GM18868 (cell line): ENCODE data around the gene NMB.

Experiments used
- ATAC-seq: cut with Tn5 transposase; IDR thresholded peaks from one replicate; pipeline ENCODE4 v1.9.1; 2021; ENCODE audit warnings: mild to moderate bottlenecking, moderate library complexity; ENCODE audit not compliant: unreplicated experiment

Gene NMB

DNA sequence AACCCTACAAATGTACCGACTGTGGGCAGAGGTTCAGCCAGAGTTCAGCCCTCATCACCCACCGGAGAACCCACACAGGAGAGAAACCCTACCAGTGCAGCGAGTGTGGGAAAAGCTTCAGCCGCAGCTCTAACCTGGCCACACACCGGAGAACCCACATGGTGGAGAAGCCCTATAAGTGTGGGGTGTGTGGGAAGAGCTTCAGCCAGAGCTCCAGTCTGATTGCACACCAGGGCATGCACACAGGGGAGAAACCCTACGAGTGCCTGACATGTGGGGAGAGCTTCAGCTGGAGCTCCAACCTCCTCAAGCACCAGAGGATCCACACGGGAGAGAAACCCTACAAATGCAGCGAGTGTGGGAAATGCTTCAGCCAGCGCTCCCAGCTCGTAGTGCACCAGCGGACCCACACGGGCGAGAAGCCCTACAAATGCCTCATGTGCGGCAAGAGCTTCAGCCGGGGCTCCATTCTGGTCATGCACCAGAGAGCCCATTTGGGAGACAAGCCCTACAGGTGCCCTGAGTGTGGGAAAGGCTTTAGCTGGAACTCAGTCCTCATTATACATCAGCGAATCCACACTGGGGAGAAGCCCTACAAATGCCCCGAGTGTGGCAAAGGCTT is 36.5 kb downstream of the NMB start:
- no peak for ATAC-seq

DNA sequence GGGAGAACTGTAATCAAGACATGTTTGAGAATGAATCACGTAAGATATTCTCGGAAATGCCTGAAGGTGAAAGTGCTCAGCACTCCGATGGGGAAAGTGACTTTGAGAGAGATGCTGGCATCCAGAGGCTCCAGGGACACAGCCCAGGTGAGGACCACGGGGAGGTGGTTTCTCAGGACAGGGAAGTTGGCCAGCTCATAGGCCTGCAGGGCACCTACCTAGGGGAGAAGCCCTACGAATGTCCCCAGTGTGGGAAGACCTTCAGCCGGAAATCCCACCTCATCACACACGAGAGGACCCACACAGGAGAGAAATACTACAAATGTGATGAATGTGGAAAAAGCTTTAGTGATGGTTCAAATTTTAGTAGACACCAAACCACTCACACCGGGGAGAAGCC is 37.4 kb downstream of the NMB start:
- ATAC-seq, result no peak

DNA sequence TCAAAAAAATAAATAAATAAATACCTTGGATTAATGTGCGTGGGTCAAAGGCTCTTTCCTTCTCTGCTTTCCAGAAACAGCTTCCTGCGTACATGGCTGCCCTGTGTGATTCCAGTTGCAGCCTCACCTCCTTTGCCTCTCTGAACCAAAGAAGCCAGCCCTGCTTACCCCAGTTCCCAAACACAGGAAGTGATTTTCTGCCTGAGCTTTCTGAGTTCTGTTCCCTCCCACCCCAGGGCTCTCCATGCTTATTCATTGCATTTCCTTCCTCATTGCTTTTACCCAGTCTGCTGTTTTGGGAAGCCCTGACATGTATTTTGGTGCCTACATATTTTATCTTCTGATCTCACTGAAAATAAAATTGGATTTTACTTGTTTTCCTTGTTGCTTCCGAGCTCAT is 41.8 kb downstream of the NMB start:
- ATAC-seq, result no peak

DNA sequence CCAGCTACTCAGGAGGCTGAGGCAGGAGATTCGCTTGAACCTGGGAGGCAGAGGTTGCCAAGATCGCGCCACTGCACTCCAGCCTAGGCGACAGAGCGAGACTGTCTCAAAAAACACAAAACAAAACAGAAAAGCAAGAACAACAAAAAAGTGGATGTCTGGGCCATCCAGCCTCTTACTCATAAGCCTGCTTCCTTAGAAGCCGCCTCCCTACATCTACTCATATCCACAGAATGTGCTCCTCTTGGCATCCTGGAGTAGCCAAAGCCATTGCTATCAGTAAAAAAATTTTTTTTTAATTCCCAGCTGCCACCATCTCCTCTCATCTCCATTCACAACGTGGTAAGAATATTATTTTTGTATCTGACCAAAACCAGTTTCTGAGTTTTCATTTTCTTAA is 46.4 kb downstream of the NMB start:
- no peak for ATAC-seq

DNA sequence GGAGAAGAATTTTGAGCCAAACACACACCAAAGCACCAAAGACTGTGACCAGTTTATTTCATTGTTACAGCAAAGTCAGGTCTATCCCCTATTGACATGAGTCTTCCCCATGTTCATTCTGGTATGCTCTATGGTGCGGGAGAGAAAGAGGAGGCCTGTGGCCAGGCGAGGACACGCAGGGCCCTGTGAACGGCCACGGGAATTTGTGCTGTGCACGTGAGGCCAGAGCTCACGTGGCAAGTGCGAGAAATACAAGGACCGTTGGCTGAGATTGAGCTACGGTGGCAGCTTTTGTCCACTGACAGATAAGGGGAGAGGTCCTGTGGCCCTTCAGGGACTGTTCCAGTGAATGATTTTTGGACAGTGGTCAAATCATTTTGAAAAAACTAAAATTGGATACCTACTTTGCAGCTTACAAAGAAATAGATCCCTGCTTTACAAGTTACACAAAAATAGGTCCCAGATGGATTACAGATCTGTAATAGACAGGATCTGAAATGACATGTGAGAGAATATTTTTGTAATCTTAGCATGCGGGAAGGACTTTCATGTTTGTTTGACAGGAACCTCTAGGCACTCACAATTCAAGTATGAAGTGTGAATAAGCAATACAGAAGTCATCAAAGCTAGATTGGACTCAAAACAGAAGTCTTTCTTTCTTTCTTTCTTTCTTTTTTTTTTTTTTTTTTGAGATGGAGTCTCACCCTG is 48.0 kb downstream of the NMB start:
- ATAC-seq, result no peak

DNA sequence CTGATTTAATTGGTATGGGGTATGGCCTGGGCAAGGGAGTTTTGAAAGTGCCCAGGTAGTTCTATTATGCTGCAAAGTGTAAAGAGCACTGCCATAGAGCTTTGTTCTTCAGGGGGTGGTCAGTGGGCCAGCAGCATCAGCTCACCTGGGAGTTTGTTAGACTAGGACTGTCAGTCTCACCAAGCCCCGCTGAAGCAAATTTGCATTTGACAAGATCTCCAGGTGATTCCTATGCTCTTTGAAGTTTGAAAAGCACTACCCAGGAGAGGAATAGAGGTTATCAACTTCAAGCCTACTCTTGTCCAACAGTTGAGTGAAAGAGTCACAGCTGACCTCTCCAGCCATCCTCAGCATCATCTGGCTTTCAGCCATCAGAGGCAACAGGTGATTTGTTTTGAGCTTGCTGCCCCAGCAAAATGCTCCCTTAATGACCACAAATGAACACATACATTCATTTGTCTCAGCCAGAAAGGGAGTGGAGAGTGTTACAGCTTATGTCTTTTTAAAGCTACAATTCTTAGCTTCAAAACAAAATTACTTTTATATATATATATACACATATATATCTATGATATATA is 49.2 kb downstream of the NMB start:
- ATAC-seq, result no peak

DNA sequence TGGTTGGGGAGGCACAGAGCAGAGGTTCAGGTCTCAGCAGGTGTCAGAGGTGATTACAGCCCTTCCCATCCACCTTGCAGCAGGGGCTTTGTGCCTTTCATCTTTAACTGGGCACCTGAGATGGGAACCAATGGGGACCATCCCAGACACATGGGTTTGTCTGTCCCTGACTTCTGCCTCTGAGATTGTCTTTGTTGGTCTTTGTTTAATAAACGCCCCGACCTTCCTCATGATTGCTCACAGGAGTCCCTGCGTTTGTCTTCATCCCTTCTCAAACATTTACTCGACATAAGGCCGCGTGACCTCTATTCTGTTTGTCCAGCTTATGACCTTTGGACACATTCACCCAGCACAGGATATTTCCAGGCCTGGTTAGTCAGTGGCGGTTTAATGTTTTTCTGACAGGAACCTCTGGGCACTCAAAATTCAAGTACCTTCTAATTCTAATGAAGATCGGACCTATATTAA is 51.3 kb downstream of the NMB start:
- ATAC-seq, result no peak

DNA sequence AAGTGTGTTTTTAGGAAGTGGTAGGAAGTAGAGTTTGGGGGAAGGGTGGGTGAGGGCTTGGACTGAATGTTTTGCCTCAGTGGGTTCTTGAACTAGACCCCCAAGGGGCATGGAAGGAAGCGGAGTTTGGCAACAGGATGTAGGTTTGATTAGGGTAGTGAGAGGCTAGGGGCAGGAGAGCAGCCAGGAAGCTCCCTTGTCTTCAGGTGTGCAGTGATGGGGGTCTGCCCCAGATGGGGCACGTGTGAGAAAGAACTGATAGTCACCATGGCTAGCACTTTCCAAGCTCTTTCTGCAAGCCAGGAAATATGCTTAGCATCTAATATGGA is 52.5 kb downstream of the NMB start:
- no peak for ATAC-seq
